ENCODE measurements around the gene SLC35F1.
"Not testable (repeated sequence)": the region's sequence is repeated elsewhere in the genome, so short reads cannot be mapped to it uniquely, and the experiment has no call there.

SLC35F1 gene

GRCh38 chr6:117919775-117920729 is 13.0 kb downstream of the SLC35F1 start:
- no peak for DNase-seq (ENCODE audit: insufficient read length, low spot score)
- FAIRE-seq, result no peak

GRCh38 chr6:117924690-117925089 is 17.6 kb downstream of the SLC35F1 start:
- no peak for FAIRE-seq
- DNase-seq (ENCODE audit: insufficient read length, low spot score), result no peak

GRCh38 chr6:117927866-117928265 is 20.8 kb downstream of the SLC35F1 start:
- FAIRE-seq (no peak), DNase-seq (ENCODE audit: insufficient read length, low spot score) (no peak)

- DNase-seq (ENCODE audit: insufficient read length, low spot score) (no peak), FAIRE-seq (no peak)
These were observed 21.8 kb downstream of the SLC35F1 start for GRCh38 chr6:117928833-117929232.

- FAIRE-seq, result no peak
- no peak for DNase-seq (ENCODE audit: insufficient read length, low spot score)
These were observed 22.4 kb downstream of the SLC35F1 start for GRCh38 chr6:117929501-117929900.

- FAIRE-seq (no peak), DNase-seq (ENCODE audit: insufficient read length, low spot score) (no peak)
These were observed 23.6 kb downstream of the SLC35F1 start for GRCh38 chr6:117930645-117931044.

- no peak for FAIRE-seq
- no peak for DNase-seq (ENCODE audit: insufficient read length, low spot score)
These were observed 24.9 kb downstream of the SLC35F1 start for GRCh38 chr6:117932001-117932400.

- no peak for DNase-seq (ENCODE audit: insufficient read length, low spot score)
- FAIRE-seq, result no peak
These were observed 25.6 kb downstream of the SLC35F1 start for GRCh38 chr6:117932676-117933075.

- FAIRE-seq, result no peak
- no peak for DNase-seq (ENCODE audit: insufficient read length, low spot score)
These were observed 26.4 kb downstream of the SLC35F1 start for GRCh38 chr6:117933471-117933870.

GRCh38 chr6:117938311-117938995 is 31.4 kb downstream of the SLC35F1 start:
- DNase-seq (ENCODE audit: insufficient read length, low spot score) (no peak), FAIRE-seq (no peak)

GRCh38 chr6:117947234-117947633 is 40.2 kb downstream of the SLC35F1 start:
- DNase-seq (ENCODE audit: insufficient read length, low spot score) (no peak), FAIRE-seq (no peak)

- FAIRE-seq (no peak), DNase-seq (ENCODE audit: insufficient read length, low spot score) (no peak)
These were observed 44.7 kb downstream of the SLC35F1 start for GRCh38 chr6:117951783-117952182.

- DNase-seq (ENCODE audit: insufficient read length, low spot score) (no peak), FAIRE-seq (no peak)
These were observed 48.7 kb downstream of the SLC35F1 start for GRCh38 chr6:117955684-117956256.

GRCh38 chr6:117956386-117956785 is 49.3 kb downstream of the SLC35F1 start:
- DNase-seq (ENCODE audit: insufficient read length, low spot score), result no peak
- FAIRE-seq, result no peak

- FAIRE-seq (no peak), DNase-seq (ENCODE audit: insufficient read length, low spot score) (no peak)
These were observed 51.5 kb downstream of the SLC35F1 start for GRCh38 chr6:117958536-117958935.

- DNase-seq (ENCODE audit: insufficient read length, low spot score) (no peak), FAIRE-seq (no peak)
These were observed 53.8 kb downstream of the SLC35F1 start for GRCh38 chr6:117960877-117961276.

GRCh38 chr6:117961301-117961700 is 54.2 kb downstream of the SLC35F1 start:
- FAIRE-seq, result no peak

GRCh38 chr6:117965763-117966162 is 58.7 kb downstream of the SLC35F1 start:
- FAIRE-seq; DNase-seq (ENCODE audit: insufficient read length, low spot score): not testable (repeated sequence)

More at GRCh38 chr6:117961301-117961700, 54.2 kb downstream of the SLC35F1 start:
- no peak for DNase-seq (ENCODE audit: insufficient read length, low spot score)

- no peak for DNase-seq (ENCODE audit: insufficient read length, low spot score)
These were observed 64.6 kb downstream of the SLC35F1 start for GRCh38 chr6:117971637-117972036.

GRCh38 chr6:117974914-117975627 is 68.0 kb downstream of the SLC35F1 start:
- FAIRE-seq (no peak), DNase-seq (ENCODE audit: insufficient read length, low spot score) (no peak)

More at GRCh38 chr6:117971637-117972036, 64.6 kb downstream of the SLC35F1 start:
- FAIRE-seq, result no peak
